Liver (tissue), 3 donors: ENCODE data around the gene NR6A1.

Experiments used
- ATF3 ChIP-seq: IDR thresholded peaks from 2 replicates; pipeline ENCODE4 v1.6.1; 2016; ENCODE audit warnings: antibody characterized with exemption
- CTCF ChIP-seq: fragments of 150-350 bp; IDR thresholded peaks from 2 replicates; pipeline ENCODE4 v1.5.1; 2017; ENCODE audit warnings: improper control_type of control experiment, low read depth, low read length; ENCODE audit not compliant: missing input control
- FOXA1 ChIP-seq: IDR thresholded peaks from 2 replicates; pipeline ENCODE4 v1.6.1; 2016; ENCODE audit warnings: antibody characterized with exemption
- MAX ChIP-seq: IDR thresholded peaks from 2 replicates; pipeline ENCODE4 v1.6.1; 2016; ENCODE audit warnings: antibody characterized with exemption
- YY1 ChIP-seq: IDR thresholded peaks from 2 replicates; pipeline ENCODE4 v1.6.1; 2016; ENCODE audit warnings: antibody characterized with exemption, mild to moderate bottlenecking
- donor health status: healthy.
- donor health status: healthy.

GRCh38 chr9:124761196-124761595 lies 9.9 kb downstream of the NR6A1 start:
- TF ChIP-seq CTCF (no peak), FOXA1 (no peak), MAX (no peak), YY1 (no peak), ATF3 (no peak)
